AG04449 (cell line): ENCODE measurements around the gene LCA5.
"Not testable (repeated sequence)": the region's sequence is repeated elsewhere in the genome, so short reads cannot be mapped to it uniquely, and the experiment has no call there.

Source experiments
- CTCF ChIA-PET: fragments of 350-600 bp; formaldehyde crosslinking; extraction: SDS; loops from one replicate; lab custom pipeline; 2021; ENCODE audit warnings: antibody characterized with exemption; lab: Yijun Ruan, JAX
- POLR2A ChIA-PET: fragments of 400-600, 350-600 bp; formaldehyde crosslinking; extraction: SDS; loops from one replicate; lab custom pipeline; 2020; ENCODE audit warnings: antibody characterized with exemption, inconsistent platforms; lab: Yijun Ruan, JAX
- DNase-seq: peaks from one replicate; pipeline ENCODE4 v3.0.0-alpha.2; 2010; ENCODE audit warnings: low read depth, low spot score
- H3K4me3 ChIP-seq: 2 replicates; pipeline ENCODE4 v1.5.1; 2011; ENCODE audit warnings: low read depth, mild to moderate bottlenecking, control low read depth, low read length
- CTCF ChIP-seq: IDR thresholded peaks from one replicate; pipeline ENCODE4 v1.5.1; 2011; ENCODE audit warnings: mild to moderate bottlenecking, moderate library complexity, low read length, control low read depth, inconsistent platforms; ENCODE audit not compliant: insufficient read depth; ENCODE audit errors: missing control alignments

LCA5 gene

DNA sequence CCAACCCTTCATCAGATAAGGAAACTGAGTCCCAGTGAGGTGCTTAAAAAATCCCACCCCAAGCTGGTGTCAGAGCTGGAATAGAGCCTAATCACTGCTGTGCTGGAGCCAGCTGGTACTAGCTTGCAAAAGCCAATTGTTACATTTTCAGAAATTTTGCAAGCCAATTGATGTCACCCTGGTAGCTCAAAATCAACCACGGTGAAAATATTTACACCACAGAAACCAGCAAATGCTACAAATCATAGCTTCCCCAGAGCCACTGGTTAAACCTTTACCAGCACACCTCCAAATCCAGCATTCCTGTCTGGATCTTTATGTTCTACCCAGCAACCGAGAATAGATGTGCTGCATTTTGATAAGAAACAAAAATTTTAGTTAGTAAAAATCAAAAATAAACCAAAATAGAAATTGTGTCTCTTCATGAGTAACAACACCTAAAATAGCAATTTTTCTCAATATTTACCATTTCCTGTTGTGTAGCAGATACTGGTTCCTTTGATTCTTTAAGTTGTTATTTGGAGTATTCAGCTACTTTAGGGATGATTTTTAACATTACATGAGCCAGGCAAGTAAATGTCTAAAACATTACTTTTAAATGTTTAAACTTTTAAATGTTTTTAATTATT is 7.2 kb upstream of the LCA5 start:
- H3K4me3 ChIP-seq, result no peak overlapping the region
- ChIA-PET POLR2A (interaction anchor here (0.8 kb wide), 1 partner anchor 468 kb away, joined by 3 read pairs; no protein-coding TSS in a partner anchor), CTCF (interaction anchor here (1.0 to 2.5 kb wide), 6 partner anchors 8 to 234 kb away, joined by 3 to 14 read pairs (median 6); partner anchors contain the start of gene LCA5)
- DNase-seq, result no peak
- no peak for TF ChIP-seq CTCF

GRCh38 chr6:79543886-79544285 is 6.7 kb upstream of the LCA5 start:
- CTCF ChIA-PET, result interaction anchor here (1.0 to 2.3 kb wide), 3 partner anchors 10 to 234 kb away, joined by 3 to 12 read pairs (median 3); no protein-coding TSS in a partner anchor
- no peak for TF ChIP-seq CTCF
- H3K4me3 ChIP-seq, result no peak overlapping the region
- POLR2A ChIA-PET, result no interaction called here
- DNase-seq, result no peak

- DNase-seq, result no peak
- ChIA-PET POLR2A (no interaction called here), CTCF (no interaction called here)
- TF ChIP-seq CTCF, result no peak
- H3K4me3 ChIP-seq, result no peak overlapping the region
Observed at GRCh38 chr6:79543411-79543810, 6.2 kb upstream of the LCA5 start.

DNA sequence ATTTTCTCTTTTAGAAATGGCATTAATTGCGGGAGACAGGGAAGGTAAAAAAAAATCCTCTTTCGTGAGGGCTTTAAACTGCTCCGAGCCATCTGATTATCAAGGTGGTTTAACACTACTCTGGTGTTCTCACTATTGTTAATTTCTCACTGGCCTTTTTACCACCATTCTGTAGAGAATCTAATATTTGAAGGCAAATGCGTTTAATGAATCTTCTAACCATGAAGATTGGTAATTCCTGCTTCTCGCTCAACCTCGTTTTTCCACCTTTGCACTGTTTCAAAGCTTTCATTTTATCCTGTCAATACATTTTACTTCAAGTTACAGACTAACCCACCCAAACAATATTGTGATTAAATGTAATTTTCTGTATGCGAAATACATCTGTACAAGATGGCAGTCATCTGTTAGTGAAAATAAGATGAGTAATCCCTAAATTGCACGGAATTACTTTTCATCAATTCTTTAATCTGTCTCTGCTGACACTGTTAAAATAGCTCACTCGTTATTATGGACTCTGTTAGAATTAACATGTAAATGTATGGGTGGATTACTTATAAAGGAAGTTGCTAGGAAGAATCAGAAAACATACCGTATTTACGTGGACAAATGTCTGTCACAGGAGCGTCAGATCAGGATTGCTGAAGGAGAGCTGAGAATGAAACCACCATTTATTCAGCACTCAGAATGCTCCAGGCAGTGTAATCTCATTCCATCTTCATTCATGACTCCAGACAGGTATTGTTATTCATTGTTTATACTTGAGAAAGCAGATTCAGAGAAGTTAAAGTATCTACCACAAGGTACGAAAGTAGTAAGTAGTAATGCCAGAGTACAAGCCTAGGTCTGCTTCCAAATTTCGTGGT is 1.1 kb upstream of the LCA5 start:
- no peak for TF ChIP-seq CTCF
- ChIA-PET POLR2A (no interaction called here), CTCF (no interaction called here)
- H3K4me3 ChIP-seq, result peak overlapping the region; percentile 96
- DNase-seq, result no peak

- peak overlapping the region; percentile 96 for H3K4me3 ChIP-seq
- ChIA-PET CTCF (interaction anchor here (2.4 kb wide), 1 partner anchor 9 kb away, joined by 14 read pairs; no protein-coding TSS in a partner anchor), POLR2A (no interaction called here)
- TF ChIP-seq CTCF, result no peak
- DNase-seq, result no peak
Observed at GRCh38 chr6:79536585-79536953, 661 bp downstream of the LCA5 start.

GRCh38 chr6:79529567-79529966 is 7.7 kb downstream of the LCA5 start:
- POLR2A ChIA-PET, CTCF ChIA-PET: not testable (repeated sequence)

More at GRCh38 chr6:79529567-79529966, 7.7 kb downstream of the LCA5 start:
- not testable (repeated sequence) for H3K4me3 ChIP-seq, DNase-seq
